HG03280 (cell line): ENCODE results near the gene TBL1X.

Experiments
- ATAC-seq: cut with Tn5 transposase; IDR thresholded peaks from one replicate; pipeline ENCODE4 v1.9.1; 2021; ENCODE audit warnings: mild to moderate bottlenecking, moderate library complexity; ENCODE audit not compliant: unreplicated experiment

Gene TBL1X

GRCh38 chrX:9577555-9577954, 112.7 kb downstream of the TBL1X start:
- no peak for ATAC-seq

GRCh38 chrX:9578083-9578779, 113.4 kb downstream of the TBL1X start:
- ATAC-seq: no peak

- ATAC-seq: no peak
Observed at GRCh38 chrX:9581771-9582385, 117.0 kb downstream of the TBL1X start.

- no peak for ATAC-seq
Observed at GRCh38 chrX:9582956-9583355, 118.1 kb downstream of the TBL1X start.

- ATAC-seq: no peak
Observed at GRCh38 chrX:9586992-9587392, 122.1 kb downstream of the TBL1X start.

DNA sequence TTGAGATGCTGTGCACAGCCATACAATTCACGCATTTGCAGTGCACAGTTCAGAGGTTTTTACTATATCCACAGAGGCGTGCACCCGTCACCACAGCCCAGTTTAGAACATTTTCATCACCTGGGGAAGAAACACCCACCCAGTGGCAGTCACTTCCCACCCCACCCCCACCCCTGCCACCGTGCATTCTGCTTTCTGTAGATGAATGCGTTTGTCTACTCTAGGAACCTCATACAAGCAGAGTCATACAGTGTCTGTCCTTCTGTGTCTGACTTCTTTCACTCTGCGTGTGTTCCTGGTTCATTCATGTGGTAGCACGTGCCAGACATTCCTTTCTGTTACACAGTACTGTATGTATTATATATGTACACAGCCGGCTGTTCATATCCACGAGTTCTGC, 122.8 kb downstream of the TBL1X start:
- ATAC-seq: no peak

GRCh38 chrX:9591496-9591895, 126.6 kb downstream of the TBL1X start:
- ATAC-seq: no peak

- no peak for ATAC-seq
Observed at GRCh38 chrX:9593756-9594155, 128.9 kb downstream of the TBL1X start.

DNA sequence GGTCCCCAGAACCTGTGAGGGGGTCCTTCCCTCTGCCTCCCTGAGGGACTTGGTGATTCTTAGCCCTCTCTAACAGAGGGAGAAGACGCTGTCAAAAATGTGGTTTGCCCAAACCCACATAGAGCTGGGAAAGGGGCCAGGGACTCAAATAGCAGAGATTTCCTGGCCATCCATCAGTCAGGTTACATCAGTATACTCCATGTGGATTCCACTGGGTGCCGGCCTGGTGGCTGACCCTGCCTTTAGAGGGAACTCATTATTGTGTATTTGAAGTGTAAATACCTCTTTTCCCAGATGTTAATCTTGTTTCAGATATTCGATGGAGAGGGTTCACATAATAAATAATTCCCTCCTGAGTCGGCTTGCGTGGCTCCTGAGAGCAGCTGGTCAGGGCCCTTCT, 130.3 kb downstream of the TBL1X start:
- no peak for ATAC-seq

DNA sequence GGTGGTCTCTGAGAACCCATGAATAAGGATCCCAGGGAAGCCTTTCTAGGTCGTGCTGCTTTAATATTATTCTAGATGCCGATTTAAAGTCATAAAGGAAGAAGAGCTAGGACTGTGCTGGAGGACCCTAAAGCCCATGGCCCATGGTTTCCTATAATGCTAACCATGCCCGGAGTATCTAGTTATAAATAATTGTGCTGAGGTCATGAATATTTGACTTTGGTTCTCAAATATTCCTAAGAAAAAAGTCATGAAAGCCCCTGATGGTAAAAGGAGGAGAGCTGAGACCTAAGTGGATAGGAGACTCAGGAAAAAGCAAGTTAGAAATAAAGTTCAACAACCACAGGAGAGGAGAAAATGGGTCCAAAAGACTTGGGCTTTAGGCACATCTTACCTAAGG, 132.0 kb downstream of the TBL1X start:
- ATAC-seq: no peak

DNA sequence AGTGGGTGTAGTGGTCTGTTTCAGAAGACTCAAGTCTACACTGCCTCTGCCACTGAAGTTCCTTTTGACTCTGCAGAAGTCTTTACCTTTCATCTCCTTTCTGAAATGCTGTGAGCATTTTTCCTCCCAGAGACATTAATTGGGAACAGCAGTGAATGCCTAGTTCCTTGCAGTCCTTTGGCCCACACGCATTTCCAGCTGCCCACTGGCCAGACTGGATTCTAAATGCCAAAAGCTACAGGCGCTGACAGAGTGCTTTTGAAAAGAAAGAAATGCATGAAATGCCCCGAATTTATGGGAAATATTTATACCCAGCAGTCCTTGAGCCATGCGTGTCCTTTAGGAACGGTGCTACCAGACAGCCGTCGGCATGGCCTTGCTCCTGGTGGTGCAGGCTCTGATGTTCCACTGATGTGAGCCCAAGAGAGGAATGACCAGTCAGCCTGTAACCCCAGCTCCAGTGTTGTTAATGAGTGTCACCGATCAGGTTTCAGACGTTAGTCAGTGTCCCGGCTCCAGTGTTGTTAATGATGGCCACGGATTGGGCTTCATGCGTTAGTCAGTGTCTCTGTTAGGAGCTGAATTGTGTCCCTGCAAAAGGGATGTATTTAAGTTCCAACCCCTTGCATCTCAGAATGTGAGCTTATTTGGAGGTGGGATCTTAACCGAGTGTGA, 132.6 kb downstream of the TBL1X start:
- ATAC-seq: no peak

GRCh38 chrX:9598344-9598743, 133.5 kb downstream of the TBL1X start:
- no peak for ATAC-seq

GRCh38 chrX:9604111-9604907, 139.5 kb downstream of the TBL1X start:
- no peak for ATAC-seq

GRCh38 chrX:9604908-9605306, 140.0 kb downstream of the TBL1X start:
- ATAC-seq: no peak

DNA sequence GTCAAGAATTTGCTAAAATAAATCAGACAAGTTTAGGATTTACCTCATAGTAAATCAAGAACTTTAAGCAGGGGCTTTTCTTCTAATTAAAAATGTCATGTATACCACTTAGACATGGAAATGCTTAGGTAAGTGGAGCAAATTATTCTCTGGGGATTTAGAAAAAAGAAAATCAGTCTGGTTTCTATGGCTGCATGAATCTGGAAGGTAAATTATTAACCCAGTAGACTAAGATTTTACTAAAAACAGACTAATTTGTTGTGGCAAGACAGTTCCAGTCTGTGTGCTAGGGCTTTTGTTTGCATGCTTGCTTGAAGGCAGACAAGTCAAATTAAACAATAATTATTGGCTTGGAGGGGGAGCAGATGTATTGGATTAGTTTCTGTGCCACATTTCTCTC, 140.6 kb downstream of the TBL1X start:
- ATAC-seq: no peak

GRCh38 chrX:9606971-9607370, 142.1 kb downstream of the TBL1X start:
- no peak for ATAC-seq

DNA sequence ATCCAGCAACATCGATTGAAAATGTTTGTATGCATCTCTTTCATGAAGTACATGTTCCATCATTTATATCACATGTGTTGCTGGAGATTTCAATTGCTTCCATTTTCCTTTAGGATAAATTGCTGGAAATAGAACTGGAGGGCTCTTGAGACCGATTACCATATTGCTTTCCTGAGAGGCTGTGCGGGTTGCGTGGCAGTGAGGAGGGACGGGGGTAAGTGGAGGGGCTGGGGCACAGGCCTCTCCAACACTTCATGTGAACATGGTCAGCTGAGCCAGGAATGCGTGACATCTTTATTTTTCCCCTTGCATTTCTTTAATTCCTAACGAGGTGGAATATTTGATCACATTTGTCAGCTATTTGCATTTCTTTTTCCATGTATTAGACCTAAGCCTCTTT, 144.6 kb downstream of the TBL1X start:
- ATAC-seq: no peak

GRCh38 chrX:9609987-9610386, 145.1 kb downstream of the TBL1X start:
- no peak for ATAC-seq

- no peak for ATAC-seq
Observed at GRCh38 chrX:9610771-9611392, 146.0 kb downstream of the TBL1X start.

GRCh38 chrX:9611436-9612145, 146.7 kb downstream of the TBL1X start:
- ATAC-seq: no peak

DNA sequence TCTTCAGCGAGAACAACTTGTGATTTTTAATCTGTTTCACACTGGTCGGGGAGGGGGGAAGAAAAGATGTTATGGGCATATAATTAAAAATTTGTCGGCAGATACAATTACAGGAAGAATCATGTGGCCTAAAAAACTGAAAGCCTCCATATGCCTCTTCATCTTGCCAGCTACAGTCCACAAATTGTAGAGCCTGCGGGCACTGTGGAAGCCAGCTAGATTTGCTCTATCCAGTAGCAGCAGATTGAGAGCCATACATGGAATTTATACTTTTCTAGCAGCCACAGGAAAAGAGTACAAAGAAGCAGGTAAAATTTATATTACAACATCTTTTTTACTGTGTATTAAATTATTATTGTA, 147.3 kb downstream of the TBL1X start:
- ATAC-seq: no peak
